Gastroesophageal sphincter (tissue), 4 donors: ENCODE results near the gene B3GNT8. TPM values are rescaled to one million over a fixed set of nuclear protein-coding genes. Genes with fewer than 3 reads are reported as not detected.

ENCODE experiments used
- ATAC-seq: fragments of 150-250 bp; one replicate; pipeline ENCODE4 v1.9.1; 2016; ENCODE audit warnings: mild to moderate bottlenecking, moderate library complexity
- H3K27ac ChIP-seq, 4 donors: fragments of 200-600 bp; sonication (generic) in 3 of 4; 1 replicate in 3 of 4; 2 replicates in 1 of 4; pipeline ENCODE4 v1.5.1; 2016 to 2019
- H3K27me3 ChIP-seq: fragments of 200-600 bp; sonication (generic); one replicate; pipeline ENCODE4 v1.5.1; 2019
- H3K36me3 ChIP-seq, 2 donors: fragments of 200-600 bp; sonication (generic); one replicate each; pipeline ENCODE4 v1.5.1; 2019; ENCODE audit warnings: control low read depth in 1 of 2
- H3K4me1 ChIP-seq, 3 donors: fragments of 200-600 bp; sonication (generic); 1 replicate in 2 of 3; 2 replicates in 1 of 3; pipeline ENCODE4 v1.5.1; 2016 to 2019; ENCODE audit warnings: control low read depth in 2 of 3
- H3K4me3 ChIP-seq, 2 donors: fragments of 200-600 bp; sonication (generic); one replicate each; pipeline ENCODE4 v1.5.1; 2019; ENCODE audit warnings: mild to moderate bottlenecking in 1 of 2, moderate library complexity in 1 of 2
- H3K9me3 ChIP-seq, 3 donors: fragments of 200-600 bp; sonication (generic); one replicate each; pipeline ENCODE4 v1.5.1; 2017 to 2019; ENCODE audit warnings: control low read depth in 2 of 3
- CTCF ChIP-seq, 4 experiments: fragments of 200-600 bp in 2 of 4; fragments of 450-650 bp in 2 of 4; sonication (generic) in 1 of 4; IDR thresholded peaks; one replicate each; pipeline ENCODE4 v1.5.1; 2017 to 2019; ENCODE audit warnings: antibody characterized with exemption in 4 of 4, mild to moderate bottlenecking in 2 of 4, moderate library complexity in 2 of 4
- EP300 ChIP-seq: sonication (generic); formaldehyde crosslinking; IDR thresholded peaks from one replicate; pipeline ENCODE4 v1.6.1; 2017; ENCODE audit warnings: antibody characterized with exemption, mild to moderate bottlenecking
- POLR2A ChIP-seq, 2 donors: fragments of 450-650 bp; IDR thresholded peaks; one replicate each; pipeline ENCODE4 v1.6.1; 2017; ENCODE audit warnings: antibody characterized with exemption in 2 of 2, mild to moderate bottlenecking in 2 of 2, moderate library complexity in 1 of 2
- POLR2AphosphoS5 ChIP-seq: sonication (generic); formaldehyde crosslinking; IDR thresholded peaks from one replicate; pipeline ENCODE4 v1.6.1; 2017; ENCODE audit warnings: antibody characterized with exemption
- WGBS, 2 donors: methylation state at CpG; one replicate each; pipeline ENCODE4 v1.1.5; 2018; ENCODE audit warnings: low coverage in 1 of 2; 5-methylcytosine and 5-hydroxymethylcytosine counted together
- small RNA-seq, 4 donors: library from RNA; depleted of rRNA; stranded (forward); fragments of <200 nt; gene quantifications; one replicate each; pipeline ENCODE3, GENCODE V24; 2016
- total RNA-seq, 4 donors: library from RNA; depleted of rRNA; stranded (reverse); fragments of >200 nt; gene quantifications; one replicate each; pipeline ENCODE4 v1.1.0, GENCODE V29; 2016

Gene B3GNT8
- total RNA-seq, 4 donors from 2014 or later = 1.9 to 6.1 (median 2.7) TPM

DNA sequence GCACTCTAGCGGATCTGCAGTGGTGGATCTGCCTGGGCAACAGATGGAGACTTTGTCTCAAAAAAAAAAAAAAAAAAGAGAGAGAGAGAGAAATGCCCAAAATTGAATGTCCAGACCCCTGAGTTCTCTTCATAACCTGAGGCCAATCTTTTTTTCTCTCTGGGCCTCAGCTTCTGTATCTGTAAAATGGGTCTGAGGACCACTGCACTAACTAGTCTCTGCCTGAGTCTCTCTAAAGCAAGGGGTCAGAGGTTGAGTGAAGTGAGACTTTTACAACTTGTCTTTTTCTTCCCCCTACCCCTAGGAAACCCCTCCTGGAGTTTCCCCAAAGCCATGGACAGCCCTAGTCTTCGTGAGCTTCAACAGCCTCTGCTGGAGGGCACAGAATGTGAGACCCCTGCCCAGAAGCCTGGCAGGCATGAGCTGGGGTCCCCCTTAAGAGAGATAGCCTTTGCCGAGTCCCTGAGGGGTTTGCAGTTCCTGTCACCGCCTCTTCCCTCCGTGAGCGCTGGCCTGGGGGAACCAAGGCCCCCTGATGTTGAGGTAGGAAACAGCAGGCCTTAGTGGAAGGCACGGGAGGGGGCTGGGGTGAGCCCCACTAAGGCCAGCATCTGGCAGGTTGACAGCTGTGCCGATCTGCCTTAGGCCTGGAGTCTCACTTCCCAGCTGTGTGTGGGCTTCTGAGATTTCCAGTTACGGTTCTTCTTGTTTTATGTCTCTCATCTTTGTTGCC is 49.0 kb downstream of the B3GNT8 start:
- ATAC-seq = no peak
- Histone ChIP-seq H3K4me3 (no peak overlapping the region), H3K4me1 (peaks cover 0 to 33% (median 12%) of the 10 kb centered on the region in 3 donors), H3K36me3 (peaks cover 0 to 16% of the 10 kb centered on the region in 2 donors), H3K27ac (peak overlapping the region in 2 of 4 donors; percentile 7 to 19), H3K9me3 (no peaks in the 10 kb centered on the region), H3K27me3 (no peaks in the 10 kb centered on the region)
- WGBS, 2 donors = 100% methylated on average over 1 of the region's 9 CpGs
- no peak for TF ChIP-seq POLR2AphosphoS5
- TF ChIP-seq EP300 = no peak
- no peak for TF ChIP-seq POLR2A (IDR thresholded peaks at IDR 0.05)
- TF ChIP-seq CTCF (IDR thresholded peaks at IDR 0.05) = no peak

GRCh38 chr19:41376998-41377365 is 50.2 kb downstream of the B3GNT8 start:
- TF ChIP-seq POLR2AphosphoS5 (no peak), CTCF (IDR thresholded peaks at IDR 0.05) (no peak), POLR2A (IDR thresholded peaks at IDR 0.05) (no peak)
- Histone ChIP-seq H3K4me3 (peak overlapping the region; percentile 33 to 65), H3K27me3 (no peaks in the 10 kb centered on the region), H3K9me3 (no peaks in the 10 kb centered on the region), H3K27ac (peak overlapping the region; percentile 7 to 83 (median 76)), H3K36me3 (peaks cover 0 to 6% of the 10 kb centered on the region in 2 donors), H3K4me1 (peaks cover 0 to 33% (median 12%) of the 10 kb centered on the region in 3 donors)
- ATAC-seq = no peak
- 49 to 65% methylated on average over 8 of the region's 8 CpGs for WGBS, 2 donors

- peaks cover 0 to 33% (median 12%) of the 10 kb centered on the region in 3 donors for H3K4me1 ChIP-seq
Measured at GRCh38 chr19:41376241-41376997, 50.8 kb downstream of the B3GNT8 start, which contains the start of gene TMEM91. Gene TMEM91 (plus strand): TSS chr19:41376533. CDS start chr19:41378310, 1,777 bp downstream.

More at GRCh38 chr19:41376241-41376997, 50.8 kb downstream of the B3GNT8 start, which contains the start of gene TMEM91:
- 0 to 5% methylated on average over 6 to 9 of the region's 47 CpGs for WGBS, 2 donors
- peak within 1 kb of the TSS; percentile 7 to 83 (median 76) for H3K27ac ChIP-seq
- H3K4me3 ChIP-seq = peak within 1 kb of the TSS; percentile 33 to 65
- peak; percentile 64 for ATAC-seq
- H3K27me3 ChIP-seq = no peaks in the 10 kb centered on the region
- TF ChIP-seq POLR2A (IDR thresholded peaks at IDR 0.05) (no peak), EP300 (no peak), CTCF (IDR thresholded peaks at IDR 0.05) (no peak), POLR2AphosphoS5 (no peak)
- no peaks in the 10 kb centered on the region for H3K9me3 ChIP-seq
- peaks cover 0 to 5% of the 10 kb centered on the region in 2 donors for H3K36me3 ChIP-seq

Small RNA genes lying within 50 kb of the gene (small RNA-seq; reads per million reads assigned to genes)
- 0 reads per million in 4 donors for gene RF00017

Other genes with a start within 250 kb of the B3GNT8 start
- gene CYP2S1, start 234.2 kb downstream of the B3GNT8 start, total RNA-seq = 1 to 10 TPM in 3 of 4 donors, not detected in 1; 1.1 to 2.1 (median 1.2) TPM
- 100 to 1,000 TPM; 129 to 232 (median 166) TPM for gene AXL, start 208.2 kb downstream of the B3GNT8 start, total RNA-seq
- gene HNRNPUL1, start 163.0 kb downstream of the B3GNT8 start, total RNA-seq = 100 to 1,000 TPM; 142 to 204 (median 160) TPM
- 10 to 100 TPM; 11.6 to 18.9 (median 15.9) TPM for gene CCDC97, start 117.2 kb downstream of the B3GNT8 start, total RNA-seq
- gene TGFB1, start 73.5 kb downstream of the B3GNT8 start, total RNA-seq = 10 to 100 TPM; 12.9 to 39.3 (median 22.1) TPM
- gene B9D2, start 63.2 kb downstream of the B3GNT8 start, total RNA-seq = 10 to 100 TPM in 1 of 4 donors, 1 to 10 TPM in 3; 5.2 to 10.1 (median 6.7) TPM
- 10 to 100 TPM in 2 of 4 donors, 1 to 10 TPM in 2; 7.9 to 17.5 (median 13.3) TPM for gene TMEM91, start 50.8 kb downstream of the B3GNT8 start, total RNA-seq
- 10 to 100 TPM; 11.4 to 16.0 (median 14.2) TPM for gene EXOSC5, start 30.0 kb downstream of the B3GNT8 start, total RNA-seq
- 10 to 100 TPM; 35.0 to 47.9 (median 38.3) TPM for gene BCKDHA, start 29.6 kb downstream of the B3GNT8 start, total RNA-seq
- 10 to 100 TPM; 37.6 to 67.0 (median 51.4) TPM for gene DMAC2, start 12.5 kb upstream of the B3GNT8 start, total RNA-seq
- gene ERICH4, start 15.8 kb upstream of the B3GNT8 start, total RNA-seq = not detected
- gene CEACAM21, start 148.8 kb upstream of the B3GNT8 start, total RNA-seq = 1 to 10 TPM in 1 of 4 donors, not detected in 3; 4.3 TPM
- gene CEACAM4, start 199.7 kb upstream of the B3GNT8 start, total RNA-seq = 1 to 10 TPM in 1 of 4 donors, under 1 TPM in 2, not detected in 1; 0.52 to 2.6 (median 0.93) TPM